IMR-90 (cell line): ENCODE measurements around the gene RHO. TPM values are rescaled to one million over a fixed set of nuclear protein-coding genes. Genes with fewer than 3 reads are reported as not detected.
A peak's percentile ranks its signal among the peaks of the same experiment; 100 is the strongest.

Source experiments
- ATAC-seq: fragments of 200-7000 bp; cut with Tn5 transposase; 2 replicates; pipeline ENCODE4 v1.9.1; 2020; ENCODE audit warnings: low read depth, mild to moderate bottlenecking, moderate library complexity
- BruUV-seq: library from RNA; stranded (reverse); fragments of 400-500 nt; replicated peaks from 2 replicates; lab custom pipeline; 2021; lab: Mats Ljungman, UMichigan
- CTCF ChIA-PET: fragments of 300-600 bp; formaldehyde crosslinking; extraction: SDS; loops from one replicate; lab custom pipeline; 2021; ENCODE audit warnings: antibody characterized with exemption; lab: Yijun Ruan, JAX
- POLR2A ChIA-PET: fragments of 300-600 bp; sonication (Branson Sonifier 250); formaldehyde crosslinking; loops from one replicate; lab custom pipeline; 2022; ENCODE audit warnings: antibody characterized with exemption; ENCODE audit not compliant: unreplicated experiment; lab: Charles Lee
- DNase-seq: peaks from one replicate; pipeline ENCODE4 v3.0.0; 2013
- H2AFZ ChIP-seq: replicated peaks from 2 replicates; pipeline ENCODE3; 2013; ENCODE audit warnings: low read length, mild to moderate bottlenecking; ENCODE audit not compliant: poor library complexity
- H2AK5ac ChIP-seq: 2 replicates; pipeline ENCODE4 v1.6.1; 2013; ENCODE audit warnings: low read depth, low read length, inconsistent platforms
- H2AK9ac ChIP-seq: replicated peaks from 2 replicates; pipeline ENCODE3; 2013; ENCODE audit warnings: mild to moderate bottlenecking, low read depth, low read length, moderate library complexity; ENCODE audit not compliant: poor library complexity
- H2BK120ac ChIP-seq: 2 replicates; pipeline ENCODE4 v1.6.1; 2013; ENCODE audit warnings: low read depth, low read length, inconsistent platforms
- H2BK15ac ChIP-seq: 3 replicates; pipeline ENCODE4 v1.6.1; 2013; ENCODE audit warnings: low read depth, low read length, inconsistent platforms
- H2BK20ac ChIP-seq: 2 replicates; pipeline ENCODE4 v1.6.1; 2013; ENCODE audit warnings: low read depth, mild to moderate bottlenecking, inconsistent platforms, low read length, moderate library complexity
- H2BK5ac ChIP-seq: 2 replicates; pipeline ENCODE4 v1.6.1; 2013; ENCODE audit warnings: mild to moderate bottlenecking, low read depth, low read length, inconsistent platforms; ENCODE audit not compliant: poor library complexity, severe bottlenecking
- H3K14ac ChIP-seq: replicated peaks from 2 replicates; pipeline ENCODE4 v1.6.1; 2013; ENCODE audit warnings: low read depth, low read length, inconsistent platforms
- H3K18ac ChIP-seq: 2 replicates; pipeline ENCODE4 v1.6.1; 2013; ENCODE audit warnings: low read depth, low read length, control low read depth
- H3K23ac ChIP-seq: 2 replicates; pipeline ENCODE4 v1.6.1; 2013; ENCODE audit warnings: low read depth, low read length, inconsistent platforms
- H3K27ac ChIP-seq: 2 replicates; pipeline ENCODE4 v1.5.1; 2013; ENCODE audit warnings: mild to moderate bottlenecking, control low read depth, low read length; ENCODE audit not compliant: insufficient read depth
- H3K27me3 ChIP-seq: 2 replicates; pipeline ENCODE4 v1.6.1; 2013; ENCODE audit warnings: low read length; ENCODE audit not compliant: control insufficient read depth, insufficient read depth
- H3K36me3 ChIP-seq: 2 replicates; pipeline ENCODE4 v1.6.1; 2013; ENCODE audit warnings: low read length, mixed read lengths; ENCODE audit not compliant: control insufficient read depth, insufficient read depth
- H3K4ac ChIP-seq: 2 replicates; pipeline ENCODE4 v1.6.1; 2013; ENCODE audit warnings: low read depth, low read length, inconsistent platforms
- H3K4me1 ChIP-seq: 2 replicates; pipeline ENCODE4 v1.6.1; 2013; ENCODE audit warnings: low read length, mixed read lengths; ENCODE audit not compliant: control insufficient read depth, insufficient read depth
- H3K4me2 ChIP-seq: 2 replicates; pipeline ENCODE4 v1.6.1; 2013; ENCODE audit warnings: low read depth, mild to moderate bottlenecking, control low read depth, low read length, moderate library complexity
- H3K4me3 ChIP-seq: 2 replicates; pipeline ENCODE4 v1.5.1; 2013; ENCODE audit warnings: low read depth, mild to moderate bottlenecking, control low read depth, low read length, moderate library complexity; ENCODE audit not compliant: insufficient read depth
- H3K56ac ChIP-seq: 2 replicates; pipeline ENCODE4 v1.6.1; 2013; ENCODE audit warnings: low read length, inconsistent platforms; ENCODE audit not compliant: insufficient read depth; ENCODE audit errors: extremely low read depth
- H3K79me1 ChIP-seq, 2 experiments: 2 replicates each; pipeline ENCODE4 v1.6.1; 2013; ENCODE audit warnings: low read length in 2 of 2, inconsistent platforms in 1 of 2, low read depth in 1 of 2
- H3K9ac ChIP-seq: 2 replicates; pipeline ENCODE4 v1.6.1; 2013; ENCODE audit warnings: low read depth, low read length, control low read depth
- H3K9me1 ChIP-seq: 2 replicates; pipeline ENCODE4 v1.6.1; 2013; ENCODE audit warnings: low read length, inconsistent platforms; ENCODE audit not compliant: insufficient read depth
- H3K9me3 ChIP-seq: 2 replicates; pipeline ENCODE4 v1.6.1; 2013; ENCODE audit warnings: low read length; ENCODE audit not compliant: control insufficient read depth, insufficient read depth
- H4K20me1 ChIP-seq: 2 replicates; pipeline ENCODE4 v1.6.1; 2013; ENCODE audit warnings: low read length, inconsistent platforms; ENCODE audit not compliant: insufficient read depth
- H4K5ac ChIP-seq: 2 replicates; pipeline ENCODE4 v1.6.1; 2013; ENCODE audit warnings: mild to moderate bottlenecking, low read depth, low read length, control low read depth
- H4K8ac ChIP-seq, 2 experiments: 2 replicates each; pipeline ENCODE4 v1.6.1; 2013; ENCODE audit warnings: low read depth in 2 of 2, low read length in 2 of 2, control low read depth in 1 of 2, inconsistent platforms in 1 of 2
- H4K91ac ChIP-seq: 2 replicates; pipeline ENCODE4 v1.6.1; 2013; ENCODE audit warnings: low read depth, low read length, inconsistent platforms; ENCODE audit not compliant: insufficient read depth
- CEBPB ChIP-seq: IDR thresholded peaks from 2 replicates; pipeline ENCODE4 v1.6.1; 2012; ENCODE audit warnings: low read depth, low read length, improper control_type of control experiment
- CHD1 ChIP-seq: IDR thresholded peaks from 2 replicates; pipeline ENCODE4 v1.6.1; 2012; ENCODE audit warnings: low read depth, low read length, improper control_type of control experiment
- CTCF ChIP-seq: conservative IDR thresholded peaks from 2 replicates; pipeline ENCODE4 v1.5.1; 2012; ENCODE audit warnings: mild to moderate bottlenecking, low read depth, low read length, improper control_type of control experiment
- ELK1 ChIP-seq: fragments of 150-350 bp; IDR thresholded peaks from 2 replicates; pipeline ENCODE4 v1.6.1; 2016; ENCODE audit warnings: low read depth, mild to moderate bottlenecking, low read length, moderate library complexity, borderline replicate concordance
- FOS ChIP-seq: fragments of 150-350 bp; IDR thresholded peaks from 2 replicates; pipeline ENCODE4 v1.6.1; 2016; ENCODE audit warnings: low read depth, low read length
- MAFK ChIP-seq: IDR thresholded peaks from 2 replicates; pipeline ENCODE4 v1.6.1; 2012; ENCODE audit warnings: low read depth, low read length, improper control_type of control experiment
- MXI1 ChIP-seq: IDR thresholded peaks from 2 replicates; pipeline ENCODE4 v1.6.1; 2012; ENCODE audit warnings: low read depth, mild to moderate bottlenecking, low read length, moderate library complexity, borderline replicate concordance
- NFE2L2 ChIP-seq: fragments of 150-350 bp; IDR thresholded peaks from 2 replicates; pipeline ENCODE4 v1.6.1; 2016; ENCODE audit warnings: low read depth, mild to moderate bottlenecking, low read length
- POLR2A ChIP-seq: IDR thresholded peaks from 2 replicates; pipeline ENCODE4 v1.6.1; 2012; ENCODE audit warnings: mild to moderate bottlenecking, low read depth, low read length
- RAD21 ChIP-seq: IDR thresholded peaks from 2 replicates; pipeline ENCODE4 v1.6.1; 2012; ENCODE audit warnings: low read length, improper control_type of control experiment
- RFX5 ChIP-seq: IDR thresholded peaks from 2 replicates; pipeline ENCODE4 v1.8.0; 2012; ENCODE audit warnings: low read depth, mild to moderate bottlenecking, low read length, moderate library complexity
- SMC3 ChIP-seq: fragments of 150-350 bp; IDR thresholded peaks from 2 replicates; pipeline ENCODE4 v1.6.1; 2016; ENCODE audit warnings: low read depth, mild to moderate bottlenecking, antibody characterized with exemption, low read length, moderate library complexity
- USF2 ChIP-seq: fragments of 150-350 bp; IDR thresholded peaks from 2 replicates; pipeline ENCODE4 v1.6.1; 2017; ENCODE audit warnings: mild to moderate bottlenecking, antibody characterized with exemption, low read length, low read depth
- WGBS, 2 experiments: methylation state at CpG; one replicate each; pipeline versions ENCODE4 v1.1.5 to v1.1.7; 2013; ENCODE audit warnings: missing lambda C conversion rate in 2 of 2; ENCODE audit not compliant: insufficient read length in 1 of 2; ENCODE audit errors: extremely low coverage in 2 of 2; 5-methylcytosine and 5-hydroxymethylcytosine counted together
- dilution Hi-C: fragments of 300-500 bp; cut with HindIII; formaldehyde crosslinking; loops from one replicate; pipeline ENCODE4 v1.14.3; 2018; ENCODE audit warnings: low sequenced_read_pairs; ENCODE audit not compliant: unreplicated experiment
- in situ Hi-C: fragments of 300-500 bp; cut with MboI; formaldehyde crosslinking; loops from 3 replicates; pipeline ENCODE4 v1.14.3; 2019; ENCODE audit warnings: low sequenced_read_pairs, inconsistent platforms, mixed read lengths
- intact Hi-C: fragments of 100-400 bp; cut with micrococcal nuclease; formaldehyde crosslinking; loops from 2 replicates; pipeline ENCODE4 v1.10.0; 2022
- polyA plus RNA-seq, 3 experiments: library from polyadenylated mRNA; depleted of rRNA; stranded (reverse); fragments of >200 nt; gene quantifications; 2 replicates each; pipeline ENCODE4 v1.2.3, GENCODE V29; 2012; ENCODE audit warnings: low replicate concordance in 1 of 3
- total RNA-seq: library from RNA; depleted of rRNA; stranded (reverse); fragments of >200 nt; gene quantifications from 2 replicates; pipeline ENCODE4 v1.2.3, GENCODE V29; 2012

Gene RHO
- total and polyA plus RNA-seq, 2 of the 4 experiments (the other 2 are of a cell fraction): not detected

- TF ChIP-seq NFE2L2: no peak
Measured at GRCh38 chr3:129554356-129555152, 26.1 kb downstream of the RHO start (continued).

GRCh38 chr3:129555153-129555550, 26.7 kb downstream of the RHO start:
- Histone ChIP-seq H3K9ac (no peak overlapping the region), H4K91ac (no peak overlapping the region)
- TF ChIP-seq MXI1: no peak
- TF ChIP-seq CTCF: no peak
- TF ChIP-seq CHD1: no peak
- TF ChIP-seq USF2: no peak
- TF ChIP-seq RFX5: no peak
- TF ChIP-seq MAFK: no peak
- no peak for TF ChIP-seq POLR2A
- TF ChIP-seq SMC3: no peak
- no peak for TF ChIP-seq NFE2L2
- no peak for TF ChIP-seq CEBPB
- TF ChIP-seq FOS: no peak
- TF ChIP-seq ELK1: no peak
- no peak for TF ChIP-seq RAD21

More at GRCh38 chr3:129555153-129555550, 26.7 kb downstream of the RHO start:
- Histone ChIP-seq H3K9me3 (no peaks in the 10 kb centered on the region), H3K4me3 (no peak overlapping the region), H3K56ac (no peak overlapping the region), H4K5ac (no peak overlapping the region), H3K14ac (no peak overlapping the region), H4K8ac (no peak overlapping the region), H2BK5ac (no peak overlapping the region), H3K36me3 (peaks cover 29% of the 10 kb centered on the region), H2AK9ac (peak overlapping the region; percentile 18), H2AK5ac (no peak overlapping the region), H3K18ac (no peak overlapping the region), H3K4me1 (peaks cover 24% of the 10 kb centered on the region), H3K23ac (no peak overlapping the region), H2AFZ (no peak overlapping the region), H4K20me1 (no peaks in the 10 kb centered on the region), H2BK20ac (no peak overlapping the region), H3K79me1 (peaks cover 12 to 32% of the 10 kb centered on the region in 2 experiments; a peak in 3 of 4 replicates), H3K9me1 (peaks cover 16% of the 10 kb centered on the region), H3K4me2 (no peak overlapping the region), H3K4ac (no peak overlapping the region), H3K27ac (no peak overlapping the region), H2BK120ac (no peak overlapping the region), H3K27me3 (no peaks in the 10 kb centered on the region), H2BK15ac (no peak overlapping the region)
- BruUV-seq: no TSS peak
- CTCF ChIA-PET: no interaction called here
- 58% methylated on average over 3 of the region's 15 CpGs; no CpG with 5 or more reads in 1 of the 2 experiments for WGBS, 2 experiments
- POLR2A ChIA-PET: interaction anchor here (0.5 kb wide), 1 partner anchor 338 kb away, joined by 3 read pairs; no protein-coding TSS in a partner anchor
- DNase-seq (no peak), ATAC-seq (no peak)
- intact Hi-C loops (no loop called here), dilution Hi-C loops (no loop called here), in situ Hi-C loops (no loop called here)
